HK-2 (cell line): ENCODE measurements around the gene ZNF74.
"Not testable (repeated sequence)": the region's sequence is repeated elsewhere in the genome, so short reads cannot be mapped to it uniquely, and the experiment has no call there.

ENCODE experiments used
- DNase-seq: peaks from one replicate; pipeline ENCODE4 v3.0.0-alpha.2; 2018; ENCODE audit not compliant: unreplicated experiment

Gene ZNF74

GRCh38 chr22:20393705-20394476 lies at the start of gene ZNF74:
Gene ZNF74 (plus strand): TSS chr22:20394151. CDS start chr22:20394629, 478 bp downstream.
- DNase-seq = peak; percentile 84

GRCh38 chr22:20346553-20346952 lies 47.4 kb upstream of the ZNF74 start:
- not testable (repeated sequence) for DNase-seq

GRCh38 chr22:20352536-20352935 lies 41.4 kb upstream of the ZNF74 start:
- not testable (repeated sequence) for DNase-seq

- DNase-seq = no peak
Observed at GRCh38 chr22:20354238-20354975, 39.5 kb upstream of the ZNF74 start.

- not testable (repeated sequence) for DNase-seq
Observed at GRCh38 chr22:20355939-20356636, 37.9 kb upstream of the ZNF74 start.

- DNase-seq = not testable (repeated sequence)
Observed at GRCh38 chr22:20356906-20357305, 37.0 kb upstream of the ZNF74 start.

- not testable (repeated sequence) for DNase-seq
Observed at GRCh38 chr22:20357967-20358366, 36.0 kb upstream of the ZNF74 start.

- DNase-seq = not testable (repeated sequence)
Observed at GRCh38 chr22:20358503-20359239, 35.3 kb upstream of the ZNF74 start.

GRCh38 chr22:20360261-20360660 lies 33.7 kb upstream of the ZNF74 start:
- not testable (repeated sequence) for DNase-seq

GRCh38 chr22:20360866-20361751 lies 32.8 kb upstream of the ZNF74 start:
- DNase-seq = not testable (repeated sequence)

- not testable (repeated sequence) for DNase-seq
Observed at GRCh38 chr22:20361752-20362229, 32.2 kb upstream of the ZNF74 start.

GRCh38 chr22:20362403-20362802 lies 31.5 kb upstream of the ZNF74 start:
- not testable (repeated sequence) for DNase-seq

- DNase-seq = not testable (repeated sequence)
Observed at GRCh38 chr22:20364335-20365260, 29.4 kb upstream of the ZNF74 start.

GRCh38 chr22:20366841-20367240 lies 27.1 kb upstream of the ZNF74 start:
- DNase-seq = not testable (repeated sequence)

GRCh38 chr22:20368875-20369274 lies 25.1 kb upstream of the ZNF74 start:
- not testable (repeated sequence) for DNase-seq

GRCh38 chr22:20371687-20372086 lies 22.3 kb upstream of the ZNF74 start:
- DNase-seq = not testable (repeated sequence)

GRCh38 chr22:20372406-20372854 lies 21.5 kb upstream of the ZNF74 start:
- DNase-seq = not testable (repeated sequence)

- DNase-seq = not testable (repeated sequence)
Observed at GRCh38 chr22:20373195-20373706, 20.7 kb upstream of the ZNF74 start.

GRCh38 chr22:20374130-20374529 lies 19.8 kb upstream of the ZNF74 start:
- DNase-seq = not testable (repeated sequence)
